NB4 (cell line): ENCODE data around the gene ARID3C.

Source experiments
- DNase-seq: peaks from one replicate; pipeline ENCODE4 v3.0.0; 2010; ENCODE audit warnings: low read depth
- H3K4me3 ChIP-seq: one replicate; pipeline ENCODE4 v1.5.1; 2011; ENCODE audit warnings: mild to moderate bottlenecking, low read depth, low read length, moderate library complexity
- MYC ChIP-seq: IDR thresholded peaks from 2 replicates; pipeline ENCODE4 v1.6.1; 2011; ENCODE audit warnings: low read depth, low read length
- POLR2A ChIP-seq: IDR thresholded peaks from 2 replicates; pipeline ENCODE4 v1.6.1; 2011; ENCODE audit warnings: mild to moderate bottlenecking; ENCODE audit not compliant: insufficient read length; ENCODE audit errors: extremely low read depth
- TF ChIP-seq, protein P1 (sequence below): IDR thresholded peaks from one replicate; pipeline ENCODE4 v1.5.1; 2012; ENCODE audit warnings: low read depth, low read length
- TF ChIP-seq, protein P2 (sequence below): IDR thresholded peaks from 2 replicates; pipeline ENCODE4 v1.6.1; 2011; ENCODE audit warnings: low read depth, low read length

The ARID3C gene

DNA sequence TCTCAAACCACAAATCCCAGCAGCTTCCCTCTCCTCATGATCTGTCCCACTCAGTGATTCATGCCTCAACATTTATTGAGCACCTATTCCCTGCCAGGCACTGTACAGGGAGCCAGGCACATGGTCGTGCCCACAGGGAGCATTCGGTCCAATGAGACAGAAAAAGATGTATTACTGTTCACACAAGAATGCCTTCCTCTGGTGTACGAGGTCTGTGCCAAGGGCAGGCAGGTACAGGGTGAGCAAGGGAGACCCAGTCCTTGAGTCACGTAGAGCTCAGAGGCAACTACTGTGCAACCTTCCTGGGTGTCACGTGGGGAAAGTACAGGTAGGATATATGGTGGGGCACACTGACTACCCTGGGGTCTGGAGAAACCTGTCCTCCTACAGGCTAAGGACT, 43.9 kb downstream of the ARID3C start:
- TF ChIP-seq POLR2A (no peak), MYC (no peak)
- TF ChIP-seq, protein P1, sequence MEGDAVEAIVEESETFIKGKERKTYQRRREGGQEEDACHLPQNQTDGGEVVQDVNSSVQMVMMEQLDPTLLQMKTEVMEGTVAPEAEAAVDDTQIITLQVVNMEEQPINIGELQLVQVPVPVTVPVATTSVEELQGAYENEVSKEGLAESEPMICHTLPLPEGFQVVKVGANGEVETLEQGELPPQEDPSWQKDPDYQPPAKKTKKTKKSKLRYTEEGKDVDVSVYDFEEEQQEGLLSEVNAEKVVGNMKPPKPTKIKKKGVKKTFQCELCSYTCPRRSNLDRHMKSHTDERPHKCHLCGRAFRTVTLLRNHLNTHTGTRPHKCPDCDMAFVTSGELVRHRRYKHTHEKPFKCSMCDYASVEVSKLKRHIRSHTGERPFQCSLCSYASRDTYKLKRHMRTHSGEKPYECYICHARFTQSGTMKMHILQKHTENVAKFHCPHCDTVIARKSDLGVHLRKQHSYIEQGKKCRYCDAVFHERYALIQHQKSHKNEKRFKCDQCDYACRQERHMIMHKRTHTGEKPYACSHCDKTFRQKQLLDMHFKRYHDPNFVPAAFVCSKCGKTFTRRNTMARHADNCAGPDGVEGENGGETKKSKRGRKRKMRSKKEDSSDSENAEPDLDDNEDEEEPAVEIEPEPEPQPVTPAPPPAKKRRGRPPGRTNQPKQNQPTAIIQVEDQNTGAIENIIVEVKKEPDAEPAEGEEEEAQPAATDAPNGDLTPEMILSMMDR: no peak
- TF ChIP-seq, protein P2, sequence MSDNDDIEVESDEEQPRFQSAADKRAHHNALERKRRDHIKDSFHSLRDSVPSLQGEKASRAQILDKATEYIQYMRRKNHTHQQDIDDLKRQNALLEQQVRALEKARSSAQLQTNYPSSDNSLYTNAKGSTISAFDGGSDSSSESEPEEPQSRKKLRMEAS: no peak
- no peak overlapping the region for H3K4me3 ChIP-seq
- DNase-seq: no peak

DNA sequence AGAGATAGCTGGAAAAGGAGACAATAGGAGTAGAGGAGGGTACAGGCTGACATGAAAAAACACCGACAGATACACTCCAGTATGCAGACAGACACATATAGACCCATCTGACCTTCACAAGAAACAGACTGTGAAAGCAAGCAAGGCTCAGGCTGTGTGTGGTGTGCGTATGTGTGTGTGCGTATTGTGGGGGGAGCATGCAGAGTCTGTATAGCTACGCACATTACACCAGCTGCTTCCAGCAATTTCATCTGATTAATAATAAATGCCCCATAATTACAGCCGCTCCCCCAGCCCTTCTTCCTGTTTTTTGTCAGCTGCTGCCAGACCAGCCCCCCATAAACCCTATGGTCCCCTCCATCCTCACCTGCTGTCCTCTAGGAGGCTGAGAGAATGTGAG, 46.1 kb downstream of the ARID3C start:
- no peak for TF ChIP-seq MYC
- TF ChIP-seq, protein P2: no peak
- TF ChIP-seq POLR2A: no peak
- TF ChIP-seq, protein P1: no peak
- DNase-seq: no peak
- no peak overlapping the region for H3K4me3 ChIP-seq

DNA sequence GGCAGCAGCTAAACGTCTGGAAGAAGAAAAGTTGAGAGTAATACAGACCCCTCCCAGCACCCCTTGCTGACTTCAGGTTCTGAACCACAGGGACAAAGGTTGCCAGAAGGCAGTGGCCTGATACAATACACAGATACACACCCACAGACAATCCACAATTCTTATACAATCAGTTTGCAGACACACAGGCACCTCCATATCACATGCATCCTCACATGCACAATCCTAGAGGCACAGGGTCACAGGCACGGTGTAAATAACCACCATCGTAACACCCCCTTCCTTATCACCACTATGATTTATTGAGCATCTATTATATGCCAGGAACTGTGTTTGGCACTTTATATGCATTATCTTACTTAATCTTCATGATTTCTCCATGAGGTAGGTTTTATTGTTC, 47.5 kb downstream of the ARID3C start:
- H3K4me3 ChIP-seq: no peak overlapping the region
- no peak for DNase-seq
- TF ChIP-seq, protein P2: no peak
- TF ChIP-seq POLR2A: no peak
- no peak for TF ChIP-seq MYC
- TF ChIP-seq, protein P1: no peak

DNA sequence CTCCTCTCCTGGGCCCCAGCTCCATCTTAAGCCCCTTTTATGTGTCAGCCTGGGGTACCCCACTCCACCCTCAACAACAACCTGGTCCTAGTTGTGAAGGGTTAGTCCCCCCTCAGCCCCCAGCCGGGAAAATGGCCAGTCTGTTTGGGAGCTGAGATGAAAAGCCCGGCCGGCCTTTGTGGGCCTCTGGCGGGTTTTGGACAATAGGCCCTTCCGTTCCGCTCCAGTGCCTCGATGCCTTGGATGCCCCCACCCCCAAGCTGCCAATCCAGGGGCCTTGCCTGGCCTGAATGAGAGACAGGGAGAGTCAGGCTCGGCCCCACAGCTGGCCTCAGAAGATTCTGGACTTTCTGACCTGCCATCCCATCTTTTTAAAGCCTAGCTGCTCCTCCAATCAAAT, 48.5 kb downstream of the ARID3C start:
- H3K4me3 ChIP-seq: no peak overlapping the region
- DNase-seq: no peak
- TF ChIP-seq MYC (no peak), POLR2A (no peak)
- TF ChIP-seq, protein P2: no peak
- TF ChIP-seq, protein P1: no peak

DNA sequence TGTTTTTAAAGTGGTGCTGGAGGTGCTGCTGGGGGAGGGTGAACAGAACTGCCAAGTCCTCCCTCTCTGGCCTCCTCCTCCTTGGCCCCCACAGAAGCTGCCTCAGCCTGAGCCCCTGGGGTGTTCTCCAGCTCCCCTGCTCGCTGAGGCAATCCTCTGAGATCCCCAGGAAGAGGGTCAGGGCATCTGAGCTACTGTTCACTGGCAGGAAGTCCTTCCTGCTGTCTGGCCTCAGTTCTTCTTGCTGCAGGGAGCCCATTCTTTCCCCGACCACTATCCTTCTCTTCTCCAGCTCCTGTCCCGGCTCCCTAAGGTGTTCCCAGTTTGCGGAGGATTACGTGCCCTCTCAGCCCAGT, 49.1 kb downstream of the ARID3C start:
- no peak overlapping the region for H3K4me3 ChIP-seq
- DNase-seq: no peak
- TF ChIP-seq, protein P2: no peak
- TF ChIP-seq, protein P1: no peak
- TF ChIP-seq MYC: no peak
- no peak for TF ChIP-seq POLR2A

DNA sequence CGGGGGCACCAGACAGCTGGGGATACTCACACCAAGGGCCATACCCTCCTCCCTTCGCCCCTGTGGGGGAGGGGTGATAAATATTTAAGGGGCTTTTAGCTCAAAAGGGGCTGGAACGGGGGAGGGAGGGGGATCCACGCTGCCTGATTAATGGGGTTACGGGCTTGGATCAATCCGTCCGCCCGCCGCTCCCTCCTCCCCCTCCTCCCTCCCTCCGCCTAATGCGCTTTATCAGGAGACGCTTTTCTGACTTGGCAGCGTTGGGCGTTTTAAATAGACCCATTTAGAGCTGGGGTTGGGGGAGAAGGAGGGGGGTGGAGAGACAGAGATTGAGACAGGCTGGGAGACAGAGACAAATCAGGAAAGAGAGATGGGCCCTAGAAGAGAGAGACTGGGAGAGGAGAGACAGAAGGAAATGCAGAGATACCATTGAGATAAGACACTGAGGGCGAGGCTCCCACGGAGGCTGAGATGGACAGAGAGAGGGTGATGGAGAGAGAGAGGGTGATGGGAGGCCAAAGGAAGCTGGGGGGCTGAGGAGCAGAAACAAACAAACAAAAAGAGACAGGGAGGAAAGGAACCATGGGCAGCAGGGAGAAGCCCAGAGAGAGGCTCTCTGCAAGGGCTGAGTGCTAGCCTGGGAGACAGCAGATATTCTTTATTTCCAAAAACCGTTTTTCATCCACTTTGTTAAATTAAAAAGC, 49.6 kb downstream of the ARID3C start:
- no peak overlapping the region for H3K4me3 ChIP-seq
- DNase-seq: no peak
- TF ChIP-seq, protein P2: no peak
- TF ChIP-seq MYC (no peak), POLR2A (no peak)
- TF ChIP-seq, protein P1: no peak
